ENCODE results near the gene TSC22D1.

- no peak for TF ChIP-seq CTCF (IDR thresholded peaks at IDR 0.05; ENCODE audit: low read depth, low read length, missing input control)
- no peak for TF ChIP-seq ZBTB33 (IDR thresholded peaks at IDR 0.05)
- no peak for TF ChIP-seq TAF1 (conservative IDR thresholded peaks at IDR 0.05)
- no peak for TF ChIP-seq ATF3 (IDR thresholded peaks at IDR 0.05)
- TF ChIP-seq SP1 (IDR thresholded peaks at IDR 0.05) = no peak
- no peak for TF ChIP-seq YY1 (IDR thresholded peaks at IDR 0.05)
- TF ChIP-seq GABPA (IDR thresholded peaks at IDR 0.05 in 1 of 2, conservative IDR thresholded peaks at IDR 0.05 in 1 of 2) = no peak
- TF ChIP-seq RXRA (IDR thresholded peaks at IDR 0.05) = no peak
- TF ChIP-seq FOXA1 (IDR thresholded peaks at IDR 0.05) = no peak
- no peak for TF ChIP-seq REST (IDR thresholded peaks at IDR 0.05)
These were observed 38.9 kb downstream of the TSC22D1 start for GRCh38 chr13:44537248-44537647.
